GM18526 (cell line): ENCODE results near the gene SCN10A.

Experiments
- POLR2A ChIP-seq: IDR thresholded peaks from 3 replicates; pipeline ENCODE4 v1.6.1; 2011; ENCODE audit not compliant: insufficient read length; ENCODE audit errors: extremely low read depth

Gene SCN10A

GRCh38 chr3:38706961-38707360 lies 109.1 kb downstream of the SCN10A start:
- no peak for TF ChIP-seq POLR2A

GRCh38 chr3:38702231-38702630 lies 113.8 kb downstream of the SCN10A start:
- no peak for TF ChIP-seq POLR2A

- no peak for TF ChIP-seq POLR2A
These were observed 117.3 kb downstream of the SCN10A start for GRCh38 chr3:38698760-38699159.

- no peak for TF ChIP-seq POLR2A
These were observed 118.0 kb downstream of the SCN10A start for GRCh38 chr3:38698061-38698460.

- no peak for TF ChIP-seq POLR2A
These were observed 120.0 kb downstream of the SCN10A start for GRCh38 chr3:38696034-38696433.

- no peak for TF ChIP-seq POLR2A
These were observed 125.8 kb downstream of the SCN10A start for GRCh38 chr3:38690185-38690584.

GRCh38 chr3:38689774-38690173 lies 126.2 kb downstream of the SCN10A start:
- TF ChIP-seq POLR2A, result no peak

GRCh38 chr3:38689346-38689745 lies 126.7 kb downstream of the SCN10A start:
- TF ChIP-seq POLR2A, result no peak

GRCh38 chr3:38687321-38687720 lies 128.7 kb downstream of the SCN10A start:
- no peak for TF ChIP-seq POLR2A

GRCh38 chr3:38684546-38684945 lies 131.5 kb downstream of the SCN10A start:
- TF ChIP-seq POLR2A, result no peak

GRCh38 chr3:38669668-38670067 lies 146.3 kb downstream of the SCN10A start:
- no peak for TF ChIP-seq POLR2A

- no peak for TF ChIP-seq POLR2A
These were observed 153.5 kb downstream of the SCN10A start for GRCh38 chr3:38662544-38662943.

GRCh38 chr3:38658841-38659240 lies 157.2 kb downstream of the SCN10A start:
- TF ChIP-seq POLR2A, result no peak

- no peak for TF ChIP-seq POLR2A
These were observed 158.6 kb downstream of the SCN10A start for GRCh38 chr3:38657369-38657768.

- no peak for TF ChIP-seq POLR2A
These were observed 160.2 kb downstream of the SCN10A start for GRCh38 chr3:38655708-38656300.

- no peak for TF ChIP-seq POLR2A
These were observed 162.1 kb downstream of the SCN10A start for GRCh38 chr3:38653685-38654537.

- no peak for TF ChIP-seq POLR2A
These were observed 163.1 kb downstream of the SCN10A start for GRCh38 chr3:38652934-38653333.
